NCI-H1417 treated with DMSO at 0.1 percent for 48 hours (cell line): ENCODE measurements around the gene ABCC8.
A peak's percentile ranks its signal among the peaks of the same experiment; 100 is the strongest.
"Not testable (repeated sequence)": the region's sequence is repeated elsewhere in the genome, so short reads cannot be mapped to it uniquely, and the experiment has no call there.

ENCODE experiments used
- DNase-seq: peaks from one replicate; lab custom pipeline; 2025; lab: John Stamatoyannopoulos, UW

ABCC8 gene

GRCh38 chr11:17428925-17429324 lies 47.7 kb downstream of the ABCC8 start:
- no peak for DNase-seq

GRCh38 chr11:17428261-17428660 lies 48.4 kb downstream of the ABCC8 start:
- DNase-seq = no peak

DNA sequence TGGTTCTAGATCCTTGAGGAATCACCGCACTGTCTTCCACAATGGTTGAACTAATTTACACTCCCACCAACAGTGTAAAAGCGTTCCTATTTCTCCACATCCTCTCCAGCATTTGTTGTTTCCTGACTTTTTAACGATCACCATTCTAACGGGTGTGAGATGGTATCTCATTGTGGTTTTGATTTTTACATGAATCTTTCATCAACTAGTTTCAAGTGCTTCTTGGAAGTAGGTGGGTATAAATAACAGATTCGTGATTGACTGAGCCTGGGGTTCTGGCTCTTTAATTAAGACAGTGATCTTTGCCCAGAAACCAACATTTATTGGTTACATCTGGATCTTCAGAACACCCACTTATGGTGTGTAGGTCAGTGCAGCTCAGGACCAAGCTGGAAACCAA lies 50.4 kb downstream of the ABCC8 start:
- not testable (repeated sequence) for DNase-seq

GRCh38 chr11:17423533-17424310 lies 52.9 kb downstream of the ABCC8 start:
- no peak for DNase-seq

- DNase-seq = no peak
These were observed 54.9 kb downstream of the ABCC8 start for GRCh38 chr11:17421781-17422180.

DNA sequence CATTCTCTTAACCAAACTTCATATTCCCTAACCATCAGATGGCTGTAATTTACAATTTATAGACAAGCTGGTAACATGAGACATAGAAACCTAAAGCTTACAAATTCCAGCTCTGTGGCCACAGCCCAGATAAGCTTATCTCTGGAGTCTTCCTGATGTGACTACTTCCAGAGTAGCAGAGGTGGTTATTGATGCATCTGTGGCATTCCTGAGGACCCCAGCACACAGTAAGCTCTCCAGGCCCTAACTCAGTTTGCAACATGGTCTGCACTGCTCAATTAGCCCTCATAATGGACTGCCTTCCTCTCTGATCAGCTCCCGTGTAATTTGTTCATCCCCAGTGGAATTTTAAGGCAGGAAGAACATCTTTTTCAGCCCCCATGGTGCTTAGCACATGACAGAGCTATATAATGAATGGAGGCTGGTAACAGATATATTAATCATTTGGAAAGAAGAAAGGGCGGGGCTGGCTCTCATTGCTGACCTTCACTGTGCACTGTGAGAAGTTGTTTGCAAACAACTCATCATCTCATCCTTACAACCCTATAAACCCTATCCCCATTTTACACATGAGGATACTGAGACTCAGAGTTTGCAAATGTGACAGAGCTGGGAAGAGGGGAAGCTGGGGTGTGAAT lies 58.1 kb downstream of the ABCC8 start:
- no peak for DNase-seq

GRCh38 chr11:17416492-17416891 lies 60.2 kb downstream of the ABCC8 start:
- DNase-seq = no peak

DNA sequence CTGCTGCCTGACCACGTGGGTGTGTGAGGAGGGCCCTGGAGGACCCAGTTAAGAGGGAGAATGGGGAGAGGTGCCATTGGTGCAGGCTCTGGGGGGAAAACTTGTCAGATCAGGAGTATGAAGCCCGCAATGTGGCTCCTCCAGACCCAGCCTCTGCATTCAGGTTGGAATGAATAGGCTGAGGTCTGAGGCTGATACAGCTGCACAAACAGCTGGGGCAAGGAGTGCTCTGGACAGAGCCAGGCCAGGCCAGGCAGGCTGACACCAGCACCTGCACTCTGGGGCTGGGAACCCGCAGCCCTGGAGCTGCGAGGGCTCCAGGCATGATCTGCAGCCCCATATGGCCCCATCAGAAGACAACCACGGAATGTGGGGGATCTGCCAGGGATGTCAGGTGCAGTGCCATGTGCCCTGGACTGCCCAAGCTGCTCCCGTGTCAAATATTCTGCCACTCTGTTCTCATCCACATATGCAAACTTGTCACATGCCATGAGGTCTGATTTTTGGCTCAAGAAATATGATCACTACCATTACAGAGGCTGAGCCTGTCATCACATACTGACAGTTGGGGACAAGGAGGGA lies 61.0 kb downstream of the ABCC8 start:
- no peak for DNase-seq

DNA sequence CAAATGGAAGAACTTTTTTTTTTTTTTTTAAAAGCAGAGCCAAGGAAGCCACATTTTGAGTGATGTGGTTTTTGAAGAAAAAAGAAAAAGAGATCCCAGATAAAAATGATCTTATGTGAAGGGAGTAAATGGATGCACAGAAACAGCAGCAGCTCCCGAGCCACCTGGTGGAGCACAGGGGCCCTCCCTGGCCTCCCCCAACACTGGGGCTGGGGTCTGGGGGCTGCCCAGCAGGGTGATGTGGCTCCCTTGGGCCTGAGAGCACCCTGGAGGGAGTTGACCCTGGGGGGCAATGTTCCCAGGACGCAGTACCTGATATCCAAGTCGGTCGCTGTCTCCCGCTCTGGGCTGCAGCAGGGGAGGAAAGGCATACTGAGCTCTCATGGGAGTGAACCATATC lies 61.7 kb downstream of the ABCC8 start:
- no peak for DNase-seq

DNA sequence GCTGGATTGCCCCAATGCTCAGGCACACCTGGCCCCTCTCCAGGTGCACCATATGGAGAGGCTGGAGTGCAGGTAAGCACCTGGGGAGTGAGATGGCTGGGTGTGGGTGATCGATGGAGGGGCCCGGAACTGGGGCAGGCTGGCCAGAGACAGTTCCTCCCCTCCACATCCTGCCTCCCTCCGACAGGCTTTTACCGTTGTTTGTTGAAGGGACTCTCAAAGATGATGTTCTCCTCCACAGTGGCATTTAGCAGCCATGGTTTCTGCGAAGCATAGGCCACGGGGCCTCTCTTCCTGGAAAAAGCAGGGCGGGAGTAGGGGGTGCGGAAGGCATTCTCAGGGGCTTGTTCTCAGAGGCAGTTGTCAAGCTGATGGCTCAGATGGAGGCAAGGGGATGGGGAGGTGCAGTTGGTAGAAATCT lies 62.3 kb downstream of the ABCC8 start:
- DNase-seq = no peak

GRCh38 chr11:17413414-17414316 lies 63.0 kb downstream of the ABCC8 start:
- DNase-seq = peak; percentile 62

- no peak for DNase-seq
These were observed 64.0 kb downstream of the ABCC8 start for GRCh38 chr11:17412488-17413180.

- DNase-seq = no peak
These were observed 65.2 kb downstream of the ABCC8 start for GRCh38 chr11:17411418-17411817.

GRCh38 chr11:17410606-17411379 lies 65.9 kb downstream of the ABCC8 start:
- DNase-seq = no peak

DNA sequence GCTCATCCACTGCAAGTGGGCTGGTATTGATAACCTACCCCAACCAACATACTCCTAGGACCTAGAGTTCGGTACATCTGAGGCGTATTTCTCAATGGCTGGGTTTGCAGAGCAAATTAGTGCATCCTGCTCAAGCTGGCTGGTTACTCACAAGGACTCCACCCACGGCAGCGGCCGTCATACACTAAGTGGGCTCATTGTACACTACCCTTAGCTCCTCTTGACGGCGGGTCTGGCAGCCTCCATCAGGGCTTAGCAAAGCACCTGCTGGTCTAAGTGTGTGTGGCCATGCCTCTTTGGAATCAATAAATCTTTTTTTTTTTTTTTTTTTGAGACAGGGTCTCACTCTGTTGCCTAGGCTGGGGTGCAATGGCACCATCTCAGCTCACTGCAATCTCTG lies 68.0 kb downstream of the ABCC8 start:
- no peak for DNase-seq

DNA sequence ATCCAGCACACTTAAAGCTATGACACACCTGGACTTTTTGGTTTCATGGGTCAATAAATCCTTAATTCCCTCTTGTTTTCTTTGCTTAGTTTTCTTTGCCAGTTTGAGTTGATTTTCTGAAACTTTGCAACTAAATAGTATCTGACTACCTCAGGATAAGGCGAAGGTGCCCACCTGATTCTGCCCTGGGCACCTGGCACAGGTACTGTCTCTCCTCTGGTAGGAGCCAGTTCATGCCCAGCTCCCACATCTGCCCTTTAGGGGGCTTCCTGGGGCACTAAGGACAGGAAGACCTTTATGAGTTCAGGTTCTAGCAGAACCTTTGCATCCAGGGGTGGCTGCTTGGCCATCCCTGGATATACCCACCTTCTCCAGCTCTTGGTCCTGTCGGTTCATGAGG lies 68.6 kb downstream of the ABCC8 start:
- DNase-seq = no peak

DNA sequence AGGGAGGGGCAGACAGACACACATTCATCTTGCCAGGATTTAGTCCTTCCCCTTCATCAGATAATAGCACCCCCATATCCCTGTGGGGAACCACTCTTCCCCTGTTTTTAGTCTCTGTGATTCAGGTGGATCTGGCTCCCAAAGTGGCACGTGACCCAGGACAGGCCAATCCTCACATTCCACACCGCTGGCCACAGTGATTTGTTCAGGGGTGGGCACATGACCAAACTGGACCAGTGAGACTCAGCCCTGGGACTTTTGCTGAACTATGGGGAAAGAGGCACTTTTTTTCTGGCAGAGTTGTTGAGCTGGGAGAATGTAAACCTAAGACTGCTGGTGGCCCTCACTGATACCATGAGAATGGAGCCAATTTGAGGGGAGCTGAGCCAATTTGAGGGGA lies 69.1 kb downstream of the ABCC8 start:
- DNase-seq = no peak

GRCh38 chr11:17406818-17407149 lies 69.9 kb downstream of the ABCC8 start:
- DNase-seq = no peak

DNA sequence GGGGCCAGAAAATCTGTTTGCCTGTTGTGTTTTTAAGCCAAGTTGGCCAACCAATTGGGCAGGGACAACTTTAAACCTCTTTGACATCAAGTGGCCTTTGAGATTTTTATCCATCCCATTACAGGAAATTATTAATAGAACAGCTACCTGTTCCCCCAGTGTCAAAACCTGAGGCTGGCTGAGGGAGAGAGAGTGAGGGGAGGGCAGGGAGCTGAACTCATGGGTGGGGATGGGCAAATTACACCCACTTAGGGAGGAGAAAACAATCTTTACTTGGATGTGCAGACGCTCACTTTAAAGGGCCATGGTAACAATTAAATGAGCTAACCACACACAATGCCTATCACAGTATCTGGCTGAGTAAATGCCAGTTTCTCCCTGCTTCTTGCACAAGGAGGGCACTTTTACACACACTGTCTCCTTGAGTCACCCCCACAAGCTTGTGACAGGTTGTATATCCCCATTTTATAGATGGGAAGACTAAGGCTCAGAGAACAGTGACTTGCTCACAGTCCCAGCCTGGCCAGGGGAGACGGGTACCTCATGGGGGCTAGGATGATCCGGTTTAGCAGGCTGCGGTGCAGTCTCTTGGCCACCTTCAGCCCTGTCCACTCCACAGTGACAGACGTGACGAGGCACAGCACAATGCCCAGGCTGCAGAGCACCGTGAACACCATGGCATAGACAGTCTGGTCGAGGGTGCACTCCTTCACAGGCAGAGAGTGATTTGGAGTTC lies 70.4 kb downstream of the ABCC8 start:
- no peak for DNase-seq

DNA sequence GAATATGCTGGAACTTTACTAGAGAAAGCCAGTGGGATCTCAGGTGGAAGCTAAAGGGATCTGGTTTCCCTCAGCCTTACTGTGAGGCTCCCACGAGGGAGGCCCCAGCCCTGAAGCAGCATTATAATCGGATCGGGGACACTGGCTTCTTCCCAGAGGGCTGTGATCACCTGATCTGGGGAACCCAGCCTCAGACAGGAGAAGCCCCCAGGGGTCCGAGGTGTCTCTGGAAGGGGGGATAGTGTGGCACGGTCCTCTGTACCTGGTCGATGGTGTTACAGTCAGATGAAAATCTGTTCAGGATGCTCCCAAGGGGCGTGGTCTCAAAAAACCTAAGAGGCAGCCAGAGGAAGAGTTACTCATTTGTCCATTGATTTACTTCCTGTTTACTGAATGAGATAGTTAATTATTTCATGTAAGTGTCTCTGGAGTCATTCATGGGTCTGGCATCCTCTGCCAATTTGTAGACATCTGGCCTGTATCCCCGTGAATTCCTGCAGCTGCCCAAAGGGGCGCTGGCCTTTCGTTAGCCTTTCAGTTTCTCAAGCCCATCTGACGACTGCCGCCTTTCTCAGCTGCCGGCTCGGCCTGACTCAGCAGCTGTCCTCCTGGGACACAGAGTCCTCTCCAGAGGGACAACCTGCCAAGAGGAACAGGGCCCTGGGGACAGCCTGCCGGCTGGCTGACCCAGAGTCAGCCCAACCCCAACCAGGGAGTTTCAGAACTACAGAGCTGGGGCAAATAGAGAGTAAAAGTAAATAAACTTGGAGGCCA lies 71.2 kb downstream of the ABCC8 start:
- no peak for DNase-seq
